H1 (cell line): ENCODE results near the gene PXMP4. TPM values are rescaled to one million over a fixed set of nuclear protein-coding genes. Genes with fewer than 3 reads are reported as not detected.

Source experiments
- CTCF ChIA-PET: fragments of 300-600 bp; sonication (Branson Sonifier 250); formaldehyde crosslinking; loops from one replicate; lab custom pipeline; 2021; ENCODE audit not compliant: partially characterized antibody; lab: Charles Lee
- POLR2A ChIA-PET: fragments of 300-600 bp; sonication (Branson Sonifier 250); formaldehyde crosslinking; loops from one replicate; lab custom pipeline; 2021; ENCODE audit warnings: inconsistent platforms; ENCODE audit not compliant: partially characterized antibody; lab: Charles Lee
- DNase-seq, 2 experiments: peaks; one replicate each; pipeline versions ENCODE4 v3.0.0 to v3.0.0-alpha.2; 2010 to 2022; ENCODE audit warnings: low spot score in 2 of 2, low read depth in 1 of 2, mixed read lengths in 1 of 2
- FAIRE-seq: peaks from 2 replicates; lab custom pipeline; 2011; peaks lifted over from hg19 to GRCh38; lab: Jason Lieb, UNC
- H2AFZ ChIP-seq: 2 replicates; pipeline ENCODE4 v1.8.1; 2012; ENCODE audit warnings: low read length, inconsistent platforms
- H2AK5ac ChIP-seq: 2 replicates; pipeline ENCODE4 v1.6.1; 2013; ENCODE audit warnings: low read depth, low read length
- H2BK120ac ChIP-seq: replicated peaks from 2 replicates; pipeline ENCODE3; 2013; ENCODE audit warnings: low read depth, low read length, inconsistent platforms
- H2BK12ac ChIP-seq: 2 replicates; pipeline ENCODE4 v1.6.1; 2013; ENCODE audit warnings: low read depth, low read length
- H2BK15ac ChIP-seq: 2 replicates; pipeline ENCODE4 v1.6.1; 2013; ENCODE audit warnings: low read length
- H2BK20ac ChIP-seq: 2 replicates; pipeline ENCODE4 v1.6.1; 2013; ENCODE audit warnings: low read length
- H2BK5ac ChIP-seq: 2 replicates; pipeline ENCODE4 v1.6.1; 2013; ENCODE audit warnings: low read depth, low read length
- H3K14ac ChIP-seq: 2 replicates; pipeline ENCODE4 v1.6.1; 2013; ENCODE audit warnings: inconsistent platforms; ENCODE audit not compliant: insufficient read length
- H3K18ac ChIP-seq: 2 replicates; pipeline ENCODE4 v1.6.1; 2013; ENCODE audit warnings: low read length; ENCODE audit errors: extremely low read depth
- H3K23ac ChIP-seq: 2 replicates; pipeline ENCODE4 v1.6.1; 2013; ENCODE audit warnings: inconsistent platforms; ENCODE audit not compliant: insufficient read length
- H3K23me2 ChIP-seq: 2 replicates; pipeline ENCODE4 v1.6.1; 2013; ENCODE audit warnings: low read depth, low read length
- H3K27ac ChIP-seq: 2 replicates; pipeline ENCODE4 v1.6.1; 2011; ENCODE audit warnings: low read depth, low read length, inconsistent platforms
- H3K27me3 ChIP-seq, 4 experiments: replicated peaks in 1 of 4; 1 replicate in 1 of 4; 2 replicates in 3 of 4; pipeline versions ENCODE4 v1.6.1 to v1.8.1; 2011 to 2013; ENCODE audit warnings: low read length in 3 of 4, mild to moderate bottlenecking in 3 of 4, inconsistent platforms in 2 of 4, mixed read lengths in 2 of 4, moderate library complexity in 1 of 4; ENCODE audit not compliant: control insufficient read depth in 3 of 4, insufficient read depth in 3 of 4; ENCODE audit errors: extremely low read depth in 1 of 4
- H3K36me3 ChIP-seq, 4 experiments: 2 replicates each; pipeline versions ENCODE4 v1.6.1 to v1.8.1; 2011 to 2013; ENCODE audit warnings: mild to moderate bottlenecking in 4 of 4, low read length in 3 of 4, moderate library complexity in 2 of 4, control low read depth in 1 of 4, inconsistent platforms in 1 of 4; ENCODE audit not compliant: insufficient read depth in 4 of 4, control insufficient read depth in 2 of 4
- H3K4ac ChIP-seq: replicated peaks from 2 replicates; pipeline ENCODE3; 2013; ENCODE audit warnings: low read length, low read depth, mixed read lengths, inconsistent platforms; ENCODE audit not compliant: insufficient read length
- H3K4me1 ChIP-seq, 4 experiments: replicated peaks in 1 of 4; 1 replicate in 1 of 4; 2 replicates in 3 of 4; pipeline versions ENCODE4 v1.6.1 to v1.8.1; 2011 to 2013; ENCODE audit warnings: low read length in 3 of 4, inconsistent platforms in 2 of 4, mixed read lengths in 1 of 4; ENCODE audit not compliant: insufficient read depth in 4 of 4, control insufficient read depth in 3 of 4
- H3K4me2 ChIP-seq, 2 experiments: 2 replicates each; pipeline versions ENCODE4 v1.6.1 to v1.8.1; 2011 to 2013; ENCODE audit warnings: low read depth in 2 of 2, low read length in 2 of 2, control low read depth in 1 of 2, inconsistent platforms in 1 of 2, mild to moderate bottlenecking in 1 of 2; ENCODE audit not compliant: insufficient read depth in 1 of 2
- H3K4me3 ChIP-seq, 4 experiments: fragments of 200-600, 300-600 bp in 1 of 4; sonication (generic), shearing (Covaris generic), sonication (Bioruptor Twin) in 1 of 4; 2 replicates each; pipeline versions ENCODE4 v1.5.1 to v1.8.1; 2011 to 2016; ENCODE audit warnings: low read length in 4 of 4, low read depth in 3 of 4, control low read depth in 2 of 4, inconsistent platforms in 2 of 4, mild to moderate bottlenecking in 2 of 4, mixed read lengths in 1 of 4, moderate library complexity in 1 of 4; ENCODE audit not compliant: insufficient read depth in 2 of 4; ENCODE audit errors: extremely low read depth in 1 of 4
- H3K56ac ChIP-seq: replicated peaks from 2 replicates; pipeline ENCODE3; 2013; ENCODE audit warnings: low read depth, mild to moderate bottlenecking, mixed read lengths, low read length, inconsistent platforms; ENCODE audit not compliant: insufficient read length
- H3K79me1 ChIP-seq: 2 replicates; pipeline ENCODE4 v1.6.1; 2013; ENCODE audit warnings: low read depth, low read length, control low read depth
- H3K79me2 ChIP-seq, 2 experiments: 2 replicates each; pipeline versions ENCODE4 v1.6.1 to v1.8.1; 2012 to 2013; ENCODE audit warnings: low read length in 2 of 2, mild to moderate bottlenecking in 2 of 2, inconsistent platforms in 1 of 2; ENCODE audit not compliant: insufficient read depth in 2 of 2, control insufficient read depth in 1 of 2
- H3K9ac ChIP-seq, 4 experiments: replicated peaks in 1 of 4; 1 replicate in 1 of 4; 2 replicates in 3 of 4; pipeline versions ENCODE4 v1.6.1 to v1.8.1; 2011 to 2013; ENCODE audit warnings: low read depth in 3 of 4, low read length in 3 of 4, control low read depth in 2 of 4, mild to moderate bottlenecking in 2 of 4, moderate library complexity in 2 of 4, inconsistent platforms in 1 of 4; ENCODE audit errors: extremely low read depth in 1 of 4
- H3K9me3 ChIP-seq, 2 experiments: 2 replicates each; pipeline versions ENCODE4 v1.6.1 to v1.8.1; 2012 to 2013; ENCODE audit warnings: mild to moderate bottlenecking in 2 of 2, moderate library complexity in 2 of 2, control low read depth in 1 of 2, inconsistent platforms in 1 of 2, low read depth in 1 of 2, low read length in 1 of 2, mixed read lengths in 1 of 2; ENCODE audit not compliant: insufficient read depth in 2 of 2
- H4K20me1 ChIP-seq, 2 experiments: replicated peaks in 1 of 2; 2 replicates each; pipeline versions ENCODE3 to v1.8.1; 2011 to 2013; ENCODE audit warnings: inconsistent platforms in 2 of 2, low read length in 2 of 2, mild to moderate bottlenecking in 1 of 2; ENCODE audit not compliant: insufficient read depth in 2 of 2, control insufficient read depth in 1 of 2
- H4K5ac ChIP-seq: 2 replicates; pipeline ENCODE4 v1.6.1; 2013; ENCODE audit warnings: low read length, low read depth, mixed read lengths, inconsistent platforms; ENCODE audit not compliant: insufficient read length
- H4K8ac ChIP-seq: 2 replicates; pipeline ENCODE4 v1.8.0; 2013; ENCODE audit warnings: mild to moderate bottlenecking, moderate library complexity, low read length, inconsistent platforms; ENCODE audit not compliant: insufficient read depth; ENCODE audit errors: extremely low read depth
- H4K91ac ChIP-seq: replicated peaks from 2 replicates; pipeline ENCODE3; 2013; ENCODE audit warnings: low read length, mixed read lengths, inconsistent platforms; ENCODE audit not compliant: insufficient read length
- ASH2L ChIP-seq: fragments of 200-600, 300-600 bp; sonication (generic); IDR thresholded peaks from one replicate; pipeline ENCODE4 v1.7.1; 2017; ENCODE audit warnings: low read length
- EZH2 ChIP-seq: fragments of 200-600 bp; sonication (generic); IDR thresholded peaks from 2 replicates; pipeline ENCODE4 v1.7.1; 2012; ENCODE audit warnings: low read depth, mild to moderate bottlenecking, moderate library complexity, low read length, inconsistent platforms; ENCODE audit not compliant: severe bottlenecking
- JUND ChIP-seq: IDR thresholded peaks from 2 replicates; pipeline ENCODE4 v1.6.1; 2011; ENCODE audit warnings: mild to moderate bottlenecking, improper control_type of control experiment, low read length
- KDM1A ChIP-seq: fragments of 200-600, 300-600 bp; sonication (generic); IDR thresholded peaks from 2 replicates; pipeline ENCODE4 v1.7.1; 2016; ENCODE audit warnings: mild to moderate bottlenecking, low read length, borderline replicate concordance
- KDM4A ChIP-seq: IDR thresholded peaks from one replicate; pipeline ENCODE4 v1.7.1; 2012; ENCODE audit warnings: low read depth, mild to moderate bottlenecking, moderate library complexity, low read length, inconsistent platforms; ENCODE audit not compliant: severe bottlenecking
- KDM5A ChIP-seq: fragments of 200-600 bp; IDR thresholded peaks from 2 replicates; pipeline ENCODE4 v1.7.1; 2012; ENCODE audit warnings: mild to moderate bottlenecking, low read length, inconsistent platforms, mixed read lengths
- MAFK ChIP-seq: IDR thresholded peaks from 2 replicates; pipeline ENCODE4 v1.6.1; 2012; ENCODE audit warnings: low read depth, mild to moderate bottlenecking, improper control_type of control experiment, low read length
- NANOG ChIP-seq: IDR thresholded peaks from 2 replicates; pipeline ENCODE4 v1.6.1; 2011; ENCODE audit warnings: low read length, low read depth, mild to moderate bottlenecking, inconsistent platforms; ENCODE audit not compliant: insufficient read depth, poor library complexity, severe bottlenecking
- POU5F1 ChIP-seq: IDR thresholded peaks from 2 replicates; pipeline ENCODE4 v1.6.1; 2011; ENCODE audit warnings: low read depth, mild to moderate bottlenecking, low read length, moderate library complexity
- RAD21 ChIP-seq, 2 experiments: IDR thresholded peaks in 1 of 2; conservative IDR thresholded peaks in 1 of 2; 2 replicates each; pipeline ENCODE4 v1.6.1; 2011; ENCODE audit warnings: low read depth in 2 of 2, low read length in 2 of 2, improper control_type of control experiment in 1 of 2, inconsistent platforms in 1 of 2, mild to moderate bottlenecking in 1 of 2, moderate library complexity in 1 of 2
- RNF2 ChIP-seq: fragments of 200-900, 300-1000 bp; sonication (generic); IDR thresholded peaks from 2 replicates; pipeline ENCODE4 v1.7.1; 2016; ENCODE audit warnings: borderline replicate concordance, low read depth, mild to moderate bottlenecking, antibody characterized with exemption, low read length; ENCODE audit not compliant: poor library complexity, severe bottlenecking; ENCODE audit errors: missing control alignments
- TBP ChIP-seq: IDR thresholded peaks from 2 replicates; pipeline ENCODE4 v1.6.1; 2011; ENCODE audit warnings: low read depth, low read length, improper control_type of control experiment
- TEAD4 ChIP-seq: IDR thresholded peaks from 2 replicates; pipeline ENCODE4 v1.6.1; 2012; ENCODE audit warnings: low read depth, low read length, inconsistent platforms, mixed read lengths
- WGBS, 2 experiments: shearing (Covaris generic) in 1 of 2; methylation state at CpG; one replicate each; pipeline versions ENCODE4 v1.1.6 to v1.1.7; 2013 to 2015; ENCODE audit warnings: low lambda C conversion rate in 2 of 2, mixed read lengths in 2 of 2, inconsistent platforms in 1 of 2, low coverage in 1 of 2, missing lambda C conversion rate in 1 of 2; ENCODE audit not compliant: insufficient replicate concordance in 2 of 2, insufficient coverage in 1 of 2, insufficient read length in 1 of 2; ENCODE audit errors: extremely low coverage in 1 of 2, missing lambda C conversion rate in 1 of 2; 5-methylcytosine and 5-hydroxymethylcytosine counted together
- polyA plus RNA-seq, 7 experiments: library from polyadenylated mRNA; depleted of rRNA in 3 of 7; stranded (reverse) in 5 of 7; unstranded in 2 of 7; fragments of >200 nt in 5 of 7; fragments of 200-250 nt in 2 of 7; gene quantifications; 1 replicate in 5 of 7; 2 replicates in 1 of 7; 4 replicates in 1 of 7; pipeline versions ENCODE4 v1.2.1 to v1.2.3, GENCODE V29; 2011 to 2013; ENCODE audit warnings: missing spikeins in 2 of 7, mixed read lengths in 2 of 7
- total RNA-seq: library from RNA; stranded (reverse); fragmentation: NEBNext Ultra II Directional; extraction: Animal tissue kit (Norgen Biotek cat#: 25700); gene quantifications from 2 replicates; pipeline ENCODE4 v1.2.1, GENCODE V29; 2021

Gene PXMP4
- total and polyA plus RNA-seq, 2 of the 8 experiments (the other 6 are each of a cell fraction or from before 2014, with no cell fraction given) = 3.3 to 3.4 TPM

DNA sequence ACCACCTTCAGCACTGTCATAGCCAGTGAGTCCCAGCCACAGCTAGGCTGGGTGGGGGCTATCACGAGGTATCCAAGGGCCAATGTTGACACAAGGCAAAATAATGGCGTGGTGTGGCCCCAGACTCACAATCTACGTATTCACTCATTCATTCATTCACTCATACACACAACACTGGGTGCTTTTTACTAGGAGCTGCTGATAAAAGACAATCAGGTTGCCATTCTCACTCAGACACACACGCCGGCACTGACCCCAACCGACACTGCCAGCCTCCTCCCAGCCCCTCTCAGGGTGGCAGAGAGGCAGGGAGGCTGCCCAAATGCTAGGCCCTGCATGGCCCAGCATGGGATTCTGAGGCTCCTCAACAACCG lies 59.4 kb downstream of the PXMP4 start:
- Histone ChIP-seq H2BK120ac (no peak overlapping the region), H3K23me2 (peaks cover 11% of the 10 kb centered on the region; the same call in 1 of the 2 replicates), H4K91ac (no peak overlapping the region), H3K18ac (no peak overlapping the region), H3K9ac (no peak overlapping the region), H3K23ac (no peak overlapping the region), H3K4me3 (no peak overlapping the region), H3K36me3 (peaks cover 0 to 11% (median 0%) of the 10 kb centered on the region in 4 experiments; a peak in 2 of 8 replicates), H3K4me1 (peaks cover 0 to 9% (median 6%) of the 10 kb centered on the region in 4 experiments; a peak in 4 of 7 replicates), H2AFZ (no peak overlapping the region), H4K5ac (no peak overlapping the region), H2BK12ac (no peak overlapping the region), H3K4me2 (no peak overlapping the region), H4K20me1 (peaks cover 0 to 8% of the 10 kb centered on the region in 2 experiments), H3K9me3 (no peaks in the 10 kb centered on the region), H3K27me3 (peaks cover 0 to 2% (median 0%) of the 10 kb centered on the region in 4 experiments; a peak in 1 of 7 replicates), H2BK20ac (no peak overlapping the region), H3K79me2 (no peaks in the 10 kb centered on the region), H3K14ac (no peak overlapping the region), H3K56ac (no peak overlapping the region), H3K4ac (no peak overlapping the region), H2AK5ac (no peak overlapping the region), H3K27ac (no peak overlapping the region), H4K8ac (no peak overlapping the region), H2BK5ac (no peak overlapping the region), H3K79me1 (no peaks in the 10 kb centered on the region), H2BK15ac (no peak overlapping the region)
- 91% methylated on average over 7 of the region's 7 CpGs; no CpG with 5 or more reads in 1 of the 2 experiments for WGBS, 2 experiments
- ChIA-PET CTCF (interaction anchor here (1.1 kb wide), 1 partner anchor 216 kb away, joined by 3 read pairs; no protein-coding TSS in a partner anchor), POLR2A (interaction anchor here (0.6 to 17.9 kb wide), 2 partner anchors 18 to 227 kb away, joined by 7 to 245 read pairs; partner anchors contain the start of gene NECAB3)
- DNase-seq (no peak), FAIRE-seq (no peak)
- TF ChIP-seq RAD21 (IDR thresholded peaks at IDR 0.05 in 1 of 2, conservative IDR thresholded peaks at IDR 0.05 in 1 of 2; ENCODE audit: low read depth in 2 of 2, low read length in 2 of 2) = no peak
- no peak for TF ChIP-seq ASH2L
- TF ChIP-seq KDM4A = no peak
- TF ChIP-seq EZH2 = no peak
- no peak for TF ChIP-seq TEAD4
- no peak for TF ChIP-seq MAFK
- TF ChIP-seq NANOG = no peak
- TF ChIP-seq TBP = no peak
- TF ChIP-seq RNF2 = no peak
- TF ChIP-seq KDM1A = no peak
- TF ChIP-seq POU5F1 = no peak
- no peak for TF ChIP-seq JUND
- TF ChIP-seq KDM5A = no peak
